Prostate gland (tissue), 2 donors: ENCODE data around the gene RPL18. TPM values are rescaled to one million over a fixed set of nuclear protein-coding genes. Genes with fewer than 3 reads are reported as not detected.
"Not testable (repeated sequence)": the region's sequence is repeated elsewhere in the genome, so short reads cannot be mapped to it uniquely, and the experiment has no call there.

Experiments used
- DNase-seq: peaks from one replicate; pipeline ENCODE4 v3.0.0-alpha.2; 2019; ENCODE audit warnings: low spot score
- H3K27ac ChIP-seq, 2 donors: fragments of 200-600 bp; sonication (generic); 2 replicates each; pipeline ENCODE4 v1.5.1; 2017 to 2019
- H3K27me3 ChIP-seq: fragments of 200-600 bp; sonication (generic); replicated peaks from 2 replicates; pipeline ENCODE4 v1.5.1; 2019; ENCODE audit not compliant: insufficient read depth
- H3K36me3 ChIP-seq, 2 donors: fragments of 200-600 bp; sonication (generic); 1 replicate in 1 of 2; 2 replicates in 1 of 2; pipeline versions ENCODE4 v1.5.1 to v1.8.1; 2017 to 2019
- H3K4me1 ChIP-seq: fragments of 200-600 bp; sonication (generic); replicated peaks from 2 replicates; pipeline ENCODE4 v1.5.1; 2019
- H3K4me3 ChIP-seq, 2 donors: fragments of 200-600 bp; sonication (generic); 2 replicates each; pipeline ENCODE4 v1.5.1; 2017 to 2019
- H3K9me3 ChIP-seq: fragments of 200-600 bp; sonication (generic); 2 replicates; pipeline ENCODE4 v1.5.1; 2017
- POLR2A ChIP-seq: fragments of 450-650 bp; IDR thresholded peaks from one replicate; pipeline ENCODE4 v1.6.1; 2016; ENCODE audit warnings: antibody characterized with exemption, mild to moderate bottlenecking
- POLR2AphosphoS5 ChIP-seq: sonication (generic); formaldehyde crosslinking; IDR thresholded peaks from one replicate; pipeline ENCODE4 v1.6.1; 2017; ENCODE audit warnings: antibody characterized with exemption
- WGBS: methylation state at CpG from one replicate; pipeline ENCODE4 v1.1.5; 2018; 5-methylcytosine and 5-hydroxymethylcytosine counted together
- intact Hi-C: fragments of 100-400 bp; cut with DNase I; formaldehyde crosslinking; loops from one replicate; pipeline ENCODE4 v1.14.2; 2022
- total RNA-seq, 2 donors: library from RNA; depleted of rRNA; stranded (reverse); fragments of >200 nt; gene quantifications; one replicate each; pipeline ENCODE4 v1.1.0, GENCODE V29; 2016
- TF ChIP-seq, protein P1 (sequence below), 4 experiments: fragments of 200-600 bp in 2 of 4; fragments of 450-650 bp in 2 of 4; sonication (generic) in 2 of 4; IDR thresholded peaks; 1 replicate in 3 of 4; 2 replicates in 1 of 4; pipeline ENCODE4 v1.5.1; 2016 to 2019; ENCODE audit warnings: antibody characterized with exemption in 4 of 4, mild to moderate bottlenecking in 2 of 4, moderate library complexity in 2 of 4

The RPL18 gene
- total RNA-seq, 2 donors from 2014 or later: 2,096 to 3,914 TPM

- Histone ChIP-seq H3K4me1 (no peaks in the 10 kb centered on the region), H3K36me3 (no peaks in the 10 kb centered on the region), H3K27ac (no peak overlapping the region), H3K4me3 (no peak overlapping the region), H3K9me3 (no peaks in the 10 kb centered on the region), H3K27me3 (no peaks in the 10 kb centered on the region)
- intact Hi-C loops: no loop called here
- WGBS: 87% methylated on average over 5 of the region's 5 CpGs
- TF ChIP-seq POLR2A: no peak
- no peak for TF ChIP-seq POLR2AphosphoS5
- TF ChIP-seq, protein P1, sequence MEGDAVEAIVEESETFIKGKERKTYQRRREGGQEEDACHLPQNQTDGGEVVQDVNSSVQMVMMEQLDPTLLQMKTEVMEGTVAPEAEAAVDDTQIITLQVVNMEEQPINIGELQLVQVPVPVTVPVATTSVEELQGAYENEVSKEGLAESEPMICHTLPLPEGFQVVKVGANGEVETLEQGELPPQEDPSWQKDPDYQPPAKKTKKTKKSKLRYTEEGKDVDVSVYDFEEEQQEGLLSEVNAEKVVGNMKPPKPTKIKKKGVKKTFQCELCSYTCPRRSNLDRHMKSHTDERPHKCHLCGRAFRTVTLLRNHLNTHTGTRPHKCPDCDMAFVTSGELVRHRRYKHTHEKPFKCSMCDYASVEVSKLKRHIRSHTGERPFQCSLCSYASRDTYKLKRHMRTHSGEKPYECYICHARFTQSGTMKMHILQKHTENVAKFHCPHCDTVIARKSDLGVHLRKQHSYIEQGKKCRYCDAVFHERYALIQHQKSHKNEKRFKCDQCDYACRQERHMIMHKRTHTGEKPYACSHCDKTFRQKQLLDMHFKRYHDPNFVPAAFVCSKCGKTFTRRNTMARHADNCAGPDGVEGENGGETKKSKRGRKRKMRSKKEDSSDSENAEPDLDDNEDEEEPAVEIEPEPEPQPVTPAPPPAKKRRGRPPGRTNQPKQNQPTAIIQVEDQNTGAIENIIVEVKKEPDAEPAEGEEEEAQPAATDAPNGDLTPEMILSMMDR (IDR thresholded peaks at IDR 0.05): no peak
- no peak for DNase-seq
These were observed 28.0 kb downstream of the RPL18 start for GRCh38 chr19:48591021-48591420.

DNA sequence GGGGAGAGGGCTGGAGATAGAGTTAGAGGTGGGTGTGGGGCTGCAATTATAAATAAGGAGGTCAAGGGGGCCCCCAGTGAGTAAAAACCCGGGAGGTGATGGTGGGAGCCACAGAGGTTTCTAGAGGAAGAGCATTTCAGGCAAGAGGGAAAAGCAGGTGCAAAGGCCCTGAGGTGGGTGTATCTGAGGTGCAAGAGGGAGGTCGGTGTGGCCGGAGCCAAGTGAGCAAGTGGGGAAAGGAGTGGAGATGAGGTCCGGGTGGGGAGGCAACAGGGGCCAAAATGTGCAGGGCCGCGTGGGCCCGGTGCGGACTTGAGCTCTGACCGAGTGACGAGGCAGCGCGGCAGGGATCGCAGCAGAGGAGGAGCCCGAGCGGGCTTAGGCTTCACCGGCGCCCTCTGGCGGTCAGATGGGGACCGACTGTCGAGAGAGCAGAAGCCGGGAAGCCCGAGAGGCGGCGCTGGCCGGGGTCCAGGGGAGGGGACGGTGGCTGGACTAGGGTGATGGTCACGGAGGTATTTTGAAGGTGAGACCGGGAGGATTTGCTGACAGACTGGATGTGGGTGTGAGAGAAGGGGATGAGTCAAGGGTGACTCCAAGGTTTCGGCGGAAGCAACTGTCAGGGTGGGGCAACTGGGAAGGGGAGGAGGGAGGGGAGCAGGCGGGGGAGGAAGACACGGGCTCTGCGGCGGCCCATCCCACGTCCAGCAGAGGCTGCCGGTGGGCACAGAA is 30.1 kb downstream of the RPL18 start:
- intact Hi-C loops: loop anchor here (5.0 kb wide), 1 partner anchor 82 kb away; no protein-coding TSS in a partner anchor
- peak; percentile 91 for DNase-seq
- H3K36me3 ChIP-seq: no peaks in the 10 kb centered on the region
- no peaks in the 10 kb centered on the region for H3K27me3 ChIP-seq
- H3K27ac ChIP-seq: no peak overlapping the region
- TF ChIP-seq POLR2A: peak; percentile 28
- TF ChIP-seq, protein P1 (IDR thresholded peaks at IDR 0.05): peak; percentile 86 to 97 (median 90)
- peak; percentile 79 for TF ChIP-seq POLR2AphosphoS5
- peaks cover 3% of the 10 kb centered on the region for H3K4me1 ChIP-seq
- peak overlapping the region in 1 of 2 donors; percentile 19 for H3K4me3 ChIP-seq
- H3K9me3 ChIP-seq: no peaks in the 10 kb centered on the region
- WGBS: 6% methylated on average over 36 of the region's 36 CpGs

DNA sequence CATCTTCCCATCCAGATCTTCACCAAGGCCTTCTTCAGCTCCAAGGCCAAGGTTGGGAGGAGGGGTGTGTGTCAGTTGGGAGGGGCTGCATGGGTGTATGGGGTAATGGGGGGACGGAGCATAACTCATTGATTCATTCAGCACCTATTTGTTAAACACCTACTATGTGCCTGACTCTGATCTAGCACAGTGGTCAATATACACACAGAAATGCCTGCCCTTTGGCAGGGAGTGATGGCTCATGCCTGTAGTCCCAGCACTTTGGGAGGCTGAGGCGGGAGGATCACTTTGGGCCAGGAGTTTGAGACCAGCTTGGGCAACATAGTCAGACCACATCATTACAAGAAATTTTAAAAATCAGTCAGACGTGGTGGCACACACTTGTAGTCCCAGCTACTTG is 31.6 kb downstream of the RPL18 start:
- Histone ChIP-seq H3K27me3 (no peaks in the 10 kb centered on the region), H3K9me3 (no peaks in the 10 kb centered on the region), H3K4me1 (peaks cover 3% of the 10 kb centered on the region), H3K27ac (no peak overlapping the region), H3K4me3 (no peak overlapping the region), H3K36me3 (no peaks in the 10 kb centered on the region)
- intact Hi-C loops: loop anchor here (5.0 kb wide), 1 partner anchor 80 kb away; no protein-coding TSS in a partner anchor
- WGBS: 98% methylated on average over 3 of the region's 3 CpGs
- DNase-seq: no peak
- no peak for TF ChIP-seq POLR2A
- TF ChIP-seq POLR2AphosphoS5: no peak
- TF ChIP-seq, protein P1 (IDR thresholded peaks at IDR 0.05): no peak

GRCh38 chr19:48582168-48582567 is 36.8 kb downstream of the RPL18 start:
- peaks cover 3% of the 10 kb centered on the region for H3K4me1 ChIP-seq
- H3K36me3 ChIP-seq: no peaks in the 10 kb centered on the region
- no peaks in the 10 kb centered on the region for H3K27me3 ChIP-seq
- WGBS: 55% methylated on average over 2 of the region's 2 CpGs
- DNase-seq: no peak
- intact Hi-C loops: no loop called here
- peak overlapping the region in 1 of 2 donors; percentile 23 for H3K27ac ChIP-seq
- TF ChIP-seq, protein P1 (IDR thresholded peaks at IDR 0.05): no peak
- TF ChIP-seq POLR2AphosphoS5 (peak; percentile 14), POLR2A (no peak)
- no peak overlapping the region for H3K4me3 ChIP-seq
- H3K9me3 ChIP-seq: no peaks in the 10 kb centered on the region

DNA sequence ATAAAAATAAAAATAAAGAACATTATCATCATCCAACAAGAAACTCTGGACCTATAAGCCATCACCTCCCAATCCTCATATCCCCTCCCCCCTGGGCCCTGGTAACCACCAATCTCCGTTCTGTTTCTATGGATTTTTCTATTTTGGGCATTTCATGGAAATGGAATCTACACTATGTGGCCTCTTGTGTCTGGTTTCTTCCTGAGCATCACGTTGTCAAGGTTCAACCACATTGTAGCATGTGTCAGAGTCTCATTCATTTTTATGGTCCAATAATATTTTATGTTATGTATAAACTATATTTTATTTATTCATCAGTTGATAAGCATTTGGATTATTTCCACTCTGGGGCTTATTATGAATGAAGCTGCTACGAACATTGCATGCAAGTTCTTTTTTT is 40.1 kb downstream of the RPL18 start:
- Histone ChIP-seq H3K36me3 (no peaks in the 10 kb centered on the region), H3K27ac (no peak overlapping the region), H3K9me3 (no peaks in the 10 kb centered on the region), H3K27me3 (no peaks in the 10 kb centered on the region), H3K4me3 (no peak overlapping the region), H3K4me1 (peaks cover 6% of the 10 kb centered on the region)
- 32% methylated on average over 3 of the region's 3 CpGs for WGBS
- TF ChIP-seq POLR2A (no peak), POLR2AphosphoS5 (no peak)
- no peak for DNase-seq
- intact Hi-C loops: no loop called here

- 94% methylated on average over 7 of the region's 7 CpGs for WGBS
- intact Hi-C loops, H3K4me3 ChIP-seq, H3K27ac ChIP-seq, H3K36me3 ChIP-seq, H3K27me3 ChIP-seq, DNase-seq, H3K9me3 ChIP-seq: not testable (repeated sequence)
- H3K4me1 ChIP-seq: peaks cover 13% of the 10 kb centered on the region
These were observed 41.1 kb downstream of the RPL18 start for GRCh38 chr19:48577908-48578307.
